Panc1 (cell line): ENCODE measurements around the gene SHROOM3. TPM values are rescaled to one million over a fixed set of nuclear protein-coding genes. Genes with fewer than 3 reads are reported as not detected.

Source experiments
- ATAC-seq: fragments of 200-7000 bp; cut with Tn5 transposase; 2 replicates; pipeline ENCODE4 v1.9.1; 2020; ENCODE audit warnings: mild to moderate bottlenecking, moderate library complexity
- BruUV-seq: library from RNA; stranded (reverse); fragments of 400-500 nt; replicated peaks from 2 replicates; lab custom pipeline; 2021; lab: Mats Ljungman, UMichigan
- CTCF ChIA-PET: fragments of 300-600 bp; sonication (Branson Sonifier 250); formaldehyde crosslinking; loops from one replicate; lab custom pipeline; 2022; ENCODE audit warnings: antibody characterized with exemption; lab: Charles Lee
- POLR2A ChIA-PET: fragments of 300-600 bp; sonication (Branson Sonifier 250); formaldehyde crosslinking; loops from one replicate; lab custom pipeline; 2022; ENCODE audit warnings: antibody characterized with exemption; lab: Charles Lee
- DNase-seq: peaks from one replicate; pipeline ENCODE4 v3.0.0-alpha.2; 2010; ENCODE audit warnings: low read depth, low spot score
- H3K27ac ChIP-seq: 2 replicates; pipeline ENCODE4 v1.5.1; 2011; ENCODE audit warnings: mild to moderate bottlenecking, low read length, inconsistent platforms
- H3K27me3 ChIP-seq: fragments of 200-500 bp; sonication (Bioruptor generic); 2 replicates; pipeline ENCODE4 v1.6.0; 2014; ENCODE audit warnings: low read length, inconsistent platforms; ENCODE audit not compliant: control insufficient read depth, insufficient read depth
- H3K36me3 ChIP-seq: fragments of 200-500 bp; sonication (Bioruptor generic); 2 replicates; pipeline ENCODE4 v1.5.1; 2014; ENCODE audit warnings: inconsistent platforms, mild to moderate bottlenecking, low read length, moderate library complexity; ENCODE audit not compliant: control insufficient read depth, insufficient read depth
- H3K4me1 ChIP-seq: 2 replicates; pipeline ENCODE4 v1.5.1; 2011; ENCODE audit warnings: inconsistent platforms, mild to moderate bottlenecking, low read length, moderate library complexity; ENCODE audit not compliant: control insufficient read depth, insufficient read depth
- H3K4me3 ChIP-seq, 2 experiments: 2 replicates each; pipeline ENCODE4 v1.5.1; 2011 to 2012; ENCODE audit warnings: low read depth in 2 of 2, low read length in 2 of 2, mild to moderate bottlenecking in 2 of 2, inconsistent platforms in 1 of 2, moderate library complexity in 1 of 2
- H3K9me3 ChIP-seq: fragments of 200-500 bp; sonication (Bioruptor generic); 2 replicates; pipeline ENCODE4 v1.5.1; 2014; ENCODE audit warnings: low read depth, mild to moderate bottlenecking, inconsistent platforms, low read length, moderate library complexity; ENCODE audit not compliant: control insufficient read depth, insufficient read depth
- CTCF ChIP-seq: fragments of 450-650 bp; IDR thresholded peaks from 2 replicates; pipeline ENCODE4 v1.5.1; 2017; ENCODE audit warnings: mild to moderate bottlenecking
- POLR2AphosphoS5 ChIP-seq: IDR thresholded peaks from 2 replicates; pipeline ENCODE4 v1.6.1; 2012; ENCODE audit warnings: mild to moderate bottlenecking, low read depth, low read length, moderate library complexity
- REST ChIP-seq, 2 experiments: IDR thresholded peaks; 2 replicates each; pipeline ENCODE4 v1.6.1; 2011 to 2012; ENCODE audit warnings: low read depth in 2 of 2, control low read depth in 1 of 2, low read length in 1 of 2, mild to moderate bottlenecking in 1 of 2, moderate library complexity in 1 of 2; ENCODE audit not compliant: insufficient read depth in 1 of 2
- SIN3A ChIP-seq: IDR thresholded peaks from 2 replicates; pipeline ENCODE4 v1.6.1; 2012; ENCODE audit warnings: low read depth, mild to moderate bottlenecking, low read length, moderate library complexity, borderline replicate concordance; ENCODE audit not compliant: insufficient read depth
- TCF7L2 ChIP-seq: IDR thresholded peaks from 2 replicates; pipeline ENCODE4 v1.6.1; 2011; ENCODE audit warnings: mild to moderate bottlenecking, low read depth, low read length, inconsistent platforms
- in situ Hi-C: cut with HindIII; loops from 2 replicates; pipeline ENCODE4 v1.10.0; 2016; ENCODE audit warnings: low sequenced_read_pairs, low pct_unique_long_range_greater_than_20kb
- intact Hi-C: fragments of 100-400 bp; cut with micrococcal nuclease; formaldehyde crosslinking; loops from one replicate; pipeline ENCODE4 v1.10.0; 2022; ENCODE audit not compliant: unreplicated experiment
- total RNA-seq: library from RNA; stranded (reverse); gene quantifications from one replicate; pipeline ENCODE4 v1.2.1, GENCODE V29; 2021; ENCODE audit not compliant: unreplicated experiment

SHROOM3 gene
- total RNA-seq, 1 experiment from 2014 or later = 7.2 TPM

GRCh38 chr4:76407440-76408119 lies 27.4 kb upstream of the SHROOM3 start:
- ChIA-PET CTCF (no interaction called here), POLR2A (no interaction called here)
- ATAC-seq (no peak), DNase-seq (no peak)
- TF ChIP-seq TCF7L2 (no peak), POLR2AphosphoS5 (no peak), CTCF (no peak)
- in situ Hi-C loops = no loop called here
- no peaks in the 10 kb centered on the region for H3K36me3 ChIP-seq
- intact Hi-C loops = no loop called here
- no peaks in the 10 kb centered on the region for H3K9me3 ChIP-seq
- no peaks in the 10 kb centered on the region for H3K4me1 ChIP-seq
- H3K4me3 ChIP-seq = no peak overlapping the region
- H3K27me3 ChIP-seq = peaks cover 3% of the 10 kb centered on the region; the same call in 1 of the 2 replicates
- no TSS peak for BruUV-seq
- no peak overlapping the region for H3K27ac ChIP-seq

GRCh38 chr4:76410636-76411035 lies 24.4 kb upstream of the SHROOM3 start:
- ChIA-PET POLR2A (no interaction called here), CTCF (no interaction called here)
- Histone ChIP-seq H3K36me3 (no peaks in the 10 kb centered on the region), H3K27me3 (no peaks in the 10 kb centered on the region), H3K4me3 (no peak overlapping the region), H3K4me1 (no peaks in the 10 kb centered on the region), H3K27ac (no peak overlapping the region), H3K9me3 (no peaks in the 10 kb centered on the region)
- no TSS peak for BruUV-seq
- ATAC-seq = no peak
- in situ Hi-C loops (no loop called here), intact Hi-C loops (no loop called here)
- DNase-seq = no peak
- TF ChIP-seq CTCF (no peak), POLR2AphosphoS5 (no peak), SIN3A (no peak), TCF7L2 (no peak), REST (IDR thresholded peaks at IDR 0.05; ENCODE audit: insufficient read depth in 1 of 2, low read depth in 2 of 2, low read length in 1 of 2) (no peak)
